NCI-H1417 (cell line): ENCODE results near the gene RCOR3.
"Not testable (repeated sequence)": the region's sequence is repeated elsewhere in the genome, so short reads cannot be mapped to it uniquely, and the experiment has no call there.

Source experiments
- DNase-seq, 3 experiments: peaks; one replicate each; lab custom pipeline; 2025; lab: John Stamatoyannopoulos, UW

RCOR3 gene

GRCh38 chr1:211260141-211261107, 1.3 kb downstream of the RCOR3 start:
- DNase-seq: peak; percentile 64 to 85 (median 75)

- no peak for DNase-seq
Observed at GRCh38 chr1:211261229-211261628, 2.1 kb downstream of the RCOR3 start.

GRCh38 chr1:211263022-211263421, 3.9 kb downstream of the RCOR3 start:
- DNase-seq: not testable (repeated sequence)

- DNase-seq: no peak
Observed at GRCh38 chr1:211267204-211267857, 8.2 kb downstream of the RCOR3 start.

GRCh38 chr1:211279340-211279739, 20.2 kb downstream of the RCOR3 start:
- no peak for DNase-seq

- no peak for DNase-seq
Observed at GRCh38 chr1:211280910-211281309, 21.7 kb downstream of the RCOR3 start.

- DNase-seq: no peak
Observed at GRCh38 chr1:211281320-211282022, 22.3 kb downstream of the RCOR3 start.

- no peak for DNase-seq
Observed at GRCh38 chr1:211282023-211282373, 22.8 kb downstream of the RCOR3 start.

- no peak for DNase-seq
Observed at GRCh38 chr1:211285196-211285595, 26.0 kb downstream of the RCOR3 start.

GRCh38 chr1:211287218-211287617, 28.1 kb downstream of the RCOR3 start:
- no peak for DNase-seq

- DNase-seq: no peak
Observed at GRCh38 chr1:211292411-211292810, 33.2 kb downstream of the RCOR3 start.

GRCh38 chr1:211296396-211296795, 37.2 kb downstream of the RCOR3 start:
- no peak for DNase-seq

- no peak for DNase-seq
Observed at GRCh38 chr1:211305044-211305443, 45.9 kb downstream of the RCOR3 start.

- DNase-seq: no peak
Observed at GRCh38 chr1:211309617-211310016, 50.5 kb downstream of the RCOR3 start.

GRCh38 chr1:211313392-211313791, 54.2 kb downstream of the RCOR3 start:
- DNase-seq: no peak

GRCh38 chr1:211318576-211319280, 59.6 kb downstream of the RCOR3 start:
- DNase-seq: no peak

- no peak for DNase-seq
Observed at GRCh38 chr1:211319892-211320291, 60.7 kb downstream of the RCOR3 start.

- no peak for DNase-seq
Observed at GRCh38 chr1:211320980-211321379, 61.8 kb downstream of the RCOR3 start.

- not testable (repeated sequence) for DNase-seq
Observed at GRCh38 chr1:211321646-211322045, 62.5 kb downstream of the RCOR3 start.

GRCh38 chr1:211323156-211324063, 64.2 kb downstream of the RCOR3 start:
- peak; percentile 19 to 79 (median 48) for DNase-seq
